Natural killer cell (primary cell): ENCODE results near the gene ARID5B. TPM values are rescaled to one million over a fixed set of nuclear protein-coding genes. Genes with fewer than 3 reads are reported as not detected.

ENCODE experiments used
- ATAC-seq, 3 donors: fragments of 150-1000 bp in 2 of 3; fragments of 200-7000 bp in 1 of 3; cut with Tn5 transposase; 1 replicate in 1 of 3; 2 replicates in 2 of 3; pipeline ENCODE4 v1.10.0; 2021; ENCODE audit warnings: mild to moderate bottlenecking in 2 of 3, moderate library complexity in 2 of 3
- DNase-seq, 2 donors: peaks; one replicate each; pipeline versions ENCODE4 v3.0.0 to v3.0.0-alpha.2; 2013 to 2021; ENCODE audit warnings: mixed read lengths in 1 of 2
- H3K27ac ChIP-seq: one replicate; pipeline ENCODE4 v1.5.1; 2013; ENCODE audit warnings: mild to moderate bottlenecking, low read length
- H3K27me3 ChIP-seq: one replicate; pipeline ENCODE4 v1.6.1; 2013; ENCODE audit warnings: low read length; ENCODE audit not compliant: control insufficient read depth, insufficient read depth
- H3K36me3 ChIP-seq: one replicate; pipeline ENCODE4 v1.6.1; 2013; ENCODE audit warnings: low read length; ENCODE audit not compliant: control insufficient read depth, insufficient read depth
- H3K4me1 ChIP-seq: one replicate; pipeline ENCODE4 v1.6.1; 2013; ENCODE audit warnings: low read length; ENCODE audit not compliant: control insufficient read depth, insufficient read depth
- H3K4me3 ChIP-seq: one replicate; pipeline ENCODE4 v1.5.1; 2013; ENCODE audit warnings: low read length
- H3K9me3 ChIP-seq: one replicate; pipeline ENCODE4 v1.6.1; 2013; ENCODE audit warnings: low read length; ENCODE audit not compliant: control insufficient read depth, insufficient read depth
- H3K27ac Mint-ChIP-seq, 2 donors: one replicate each; pipeline ENCODE4 v1.8.0; 2022; ENCODE audit warnings: mild to moderate bottlenecking in 2 of 2, mixed read lengths in 2 of 2, moderate library complexity in 1 of 2
- H3K27me3 Mint-ChIP-seq, 2 donors: one replicate each; pipeline ENCODE4 v1.8.0; 2022; ENCODE audit warnings: low read depth in 2 of 2, mixed read lengths in 2 of 2
- H3K36me3 Mint-ChIP-seq: one replicate; pipeline ENCODE4 v1.8.0; 2022; ENCODE audit warnings: mixed read lengths
- H3K4me1 Mint-ChIP-seq, 2 donors: one replicate each; pipeline ENCODE4 v1.8.0; 2022; ENCODE audit warnings: mixed read lengths in 2 of 2
- H3K4me3 Mint-ChIP-seq: one replicate; pipeline ENCODE4 v1.8.0; 2022; ENCODE audit warnings: mild to moderate bottlenecking, moderate library complexity, mixed read lengths
- H3K9me3 Mint-ChIP-seq, 2 donors: one replicate each; pipeline ENCODE4 v1.8.0; 2022; ENCODE audit warnings: mixed read lengths in 2 of 2
- CTCF ChIP-seq: fragments of 200-600 bp; IDR thresholded peaks from one replicate; pipeline ENCODE4 v1.8.0; 2022; ENCODE audit warnings: antibody characterized with exemption
- WGBS: methylation state at CpG from one replicate; pipeline ENCODE4 v1.1.7; 2013; ENCODE audit warnings: missing lambda C conversion rate; ENCODE audit not compliant: insufficient coverage; 5-methylcytosine and 5-hydroxymethylcytosine counted together
- intact Hi-C: fragments of 100-400 bp; cut with micrococcal nuclease; formaldehyde crosslinking; loops from one replicate; pipeline ENCODE4 v1.14.2; 2022
- total RNA-seq, 4 donors: library from RNA; stranded (reverse); fragments of 120-200 nt in 1 of 4; gene quantifications; one replicate each; pipeline versions ENCODE4 v1.2.3 to v1.2.4, GENCODE V29; 2013 to 2022

ARID5B gene
- total RNA-seq, 3 donors from 2014 or later (not counting 1 experiment from before 2014, with no cell fraction given): 22.3 to 44.3 (median 31.3) TPM

GRCh38 chr10:61992059-61992460, 90.6 kb downstream of the ARID5B start:
- H3K4me1 Mint-ChIP-seq: peaks cover 59 to 64% of the 10 kb centered on the region in 2 donors
- DNase-seq (peak in 1 of 2 donors; percentile 33), ATAC-seq (peak in 2 of 3 donors; percentile 12 to 13)
- Histone ChIP-seq H3K27ac (peak overlapping the region; percentile 86), H3K27me3 (no peaks in the 10 kb centered on the region), H3K36me3 (no peaks in the 10 kb centered on the region), H3K4me3 (no peak overlapping the region), H3K4me1 (peaks cover 15% of the 10 kb centered on the region), H3K9me3 (no peaks in the 10 kb centered on the region)
- peak overlapping the region; percentile 93 to 96 for H3K27ac Mint-ChIP-seq
- intact Hi-C loops: loop anchor here (1.0 to 5.0 kb wide), 4 partner anchors 49 to 390 kb away; partner anchors contain the start of gene ARID5B
- no peak for TF ChIP-seq CTCF
- WGBS: 83% methylated on average over 4 of the region's 4 CpGs
- no peaks in the 10 kb centered on the region for H3K9me3 Mint-ChIP-seq
- H3K36me3 Mint-ChIP-seq: no peaks in the 10 kb centered on the region
- H3K4me3 Mint-ChIP-seq: peak overlapping the region; percentile 92
- no peaks in the 10 kb centered on the region for H3K27me3 Mint-ChIP-seq

GRCh38 chr10:61992671-61993668, 91.5 kb downstream of the ARID5B start:
- no peaks in the 10 kb centered on the region for H3K36me3 ChIP-seq
- ATAC-seq: peak; percentile 72 to 93 (median 84)
- Mint-ChIP-seq H3K27ac (peak overlapping the region; percentile 93 to 96), H3K4me3 (peak overlapping the region; percentile 92), H3K36me3 (no peaks in the 10 kb centered on the region), H3K4me1 (peaks cover 50 to 57% of the 10 kb centered on the region in 2 donors), H3K9me3 (no peaks in the 10 kb centered on the region), H3K27me3 (no peaks in the 10 kb centered on the region)
- no peak for TF ChIP-seq CTCF
- intact Hi-C loops: loop anchor here (1.0 to 5.0 kb wide), 4 partner anchors 50 to 389 kb away; partner anchors contain the start of gene ARID5B
- no peaks in the 10 kb centered on the region for H3K9me3 ChIP-seq
- no peaks in the 10 kb centered on the region for H3K27me3 ChIP-seq
- H3K27ac ChIP-seq: peak overlapping the region; percentile 87
- peak overlapping the region; percentile 14 for H3K4me3 ChIP-seq
- WGBS: 0% methylated on average over 1 of the region's 7 CpGs
- peak; percentile 43 to 84 for DNase-seq
- H3K4me1 ChIP-seq: peaks cover 13% of the 10 kb centered on the region

GRCh38 chr10:61993711-61994401, 92.4 kb downstream of the ARID5B start:
- Histone ChIP-seq H3K36me3 (no peaks in the 10 kb centered on the region), H3K4me3 (no peak overlapping the region), H3K27ac (peak overlapping the region; percentile 87), H3K9me3 (no peaks in the 10 kb centered on the region), H3K4me1 (peaks cover 13% of the 10 kb centered on the region), H3K27me3 (no peaks in the 10 kb centered on the region)
- H3K9me3 Mint-ChIP-seq: no peaks in the 10 kb centered on the region
- H3K27ac Mint-ChIP-seq: peak overlapping the region; percentile 93 to 96
- peaks cover 51 to 59% of the 10 kb centered on the region in 2 donors for H3K4me1 Mint-ChIP-seq
- 68% methylated on average over 3 of the region's 6 CpGs for WGBS
- DNase-seq (peak in 1 of 2 donors; percentile 50), ATAC-seq (peak in 2 of 3 donors; percentile 9 to 17)
- no peak for TF ChIP-seq CTCF
- no peaks in the 10 kb centered on the region for H3K36me3 Mint-ChIP-seq
- intact Hi-C loops: loop anchor here (2.0 to 5.0 kb wide), 2 partner anchors 57 to 388 kb away; no protein-coding TSS in a partner anchor
- H3K4me3 Mint-ChIP-seq: peak overlapping the region; percentile 92
- no peaks in the 10 kb centered on the region for H3K27me3 Mint-ChIP-seq
